Lung (tissue), 12 donors: ENCODE data around the gene GLOD4. TPM values are rescaled to one million over a fixed set of nuclear protein-coding genes. Genes with fewer than 3 reads are reported as not detected.
"Not testable (repeated sequence)": the region's sequence is repeated elsewhere in the genome, so short reads cannot be mapped to it uniquely, and the experiment has no call there.

Source experiments
- ATAC-seq: fragments of 200-7000 bp; cut with Tn5 transposase; one replicate; pipeline ENCODE4 v1.9.1; 2020; ENCODE audit warnings: moderate number of reproducible peaks; ENCODE audit not compliant: insufficient read depth, low FRiP score
- DNase-seq, 3 donors: peaks; one replicate each; pipeline ENCODE4 v3.0.0-alpha.2; 2013 to 2017
- H3K27ac ChIP-seq, 2 donors: one replicate each; pipeline ENCODE4 v1.5.1; 2013; ENCODE audit warnings: mild to moderate bottlenecking in 2 of 2, moderate library complexity in 2 of 2, control low read depth in 1 of 2, inconsistent platforms in 1 of 2, low read depth in 1 of 2, low read length in 1 of 2
- H3K27me3 ChIP-seq, 3 donors: one replicate each; pipeline ENCODE4 v1.5.1; 2013; ENCODE audit warnings: low read length in 2 of 3; ENCODE audit not compliant: control insufficient read depth in 3 of 3, insufficient read depth in 3 of 3
- H3K36me3 ChIP-seq, 4 donors: one replicate each; pipeline ENCODE4 v1.5.1; 2013; ENCODE audit warnings: low read length in 4 of 4, mild to moderate bottlenecking in 1 of 4, moderate library complexity in 1 of 4; ENCODE audit not compliant: control insufficient read depth in 4 of 4, insufficient read depth in 4 of 4
- H3K4me1 ChIP-seq, 5 donors: one replicate each; pipeline ENCODE4 v1.5.1; 2013; ENCODE audit warnings: low read length in 5 of 5, mild to moderate bottlenecking in 2 of 5, moderate library complexity in 1 of 5; ENCODE audit not compliant: control insufficient read depth in 5 of 5, insufficient read depth in 5 of 5
- H3K4me3 ChIP-seq: one replicate; pipeline ENCODE4 v1.5.1; 2013; ENCODE audit warnings: mild to moderate bottlenecking, control low read depth, moderate library complexity
- H3K9ac ChIP-seq, 2 donors: one replicate each; pipeline ENCODE4 v1.5.1; 2013; ENCODE audit warnings: low read length in 2 of 2, control low read depth in 1 of 2; ENCODE audit not compliant: insufficient read depth in 1 of 2
- H3K9me3 ChIP-seq, 4 donors: one replicate each; pipeline ENCODE4 v1.5.1; 2013; ENCODE audit warnings: low read length in 3 of 4, mild to moderate bottlenecking in 1 of 4, moderate library complexity in 1 of 4; ENCODE audit not compliant: control insufficient read depth in 4 of 4, insufficient read depth in 3 of 4
- CTCF ChIP-seq: IDR thresholded peaks from 2 replicates; pipeline ENCODE4 v1.5.1; 2012; ENCODE audit warnings: mild to moderate bottlenecking; ENCODE audit errors: control extremely low read depth, extremely low read depth
- WGBS, 2 donors: extraction: QIAGEN DNeasy Blood & Tissue Kit; methylation state at CpG; one replicate each; pipeline ENCODE4 v1.1.7; 2013; 5-methylcytosine and 5-hydroxymethylcytosine counted together
- polyA plus RNA-seq, 2 donors: library from polyadenylated mRNA; stranded (reverse); fragments of 200-250 nt; gene quantifications; one replicate each; pipeline ENCODE4 v1.2.1, GENCODE V29; 2013
- total RNA-seq, 2 donors: library from RNA; depleted of rRNA in 1 of 2; stranded (reverse); fragments of >200 nt in 1 of 2; gene quantifications; one replicate each; pipeline ENCODE4 v1.2.1, GENCODE V29; 2014 to 2021
- donor health status: control.
- donor health status: control.
- donor health status: Bipolar disorder and iron deficiency.
- donor health status: healthy.
- donor health status: DM: yes; HTN: yes; CAD: no.

Gene GLOD4
- total and polyA plus RNA-seq, 4 donors, result 31.9 to 60.3 (median 38.4) TPM

- whole genome bisulfite sequencing, 2 donors, result 87% methylated on average over 12 to 13 of the region's 13 CpGs
- no peak overlapping the region for H3K4me3 ChIP-seq
- no peak for TF ChIP-seq CTCF
- DNase-seq, result no peak
- H3K27me3 ChIP-seq, result no peaks in the 10 kb centered on the region
- H3K4me1 ChIP-seq, result no peaks in the 10 kb centered on the region
- ATAC-seq, result no peak
- H3K27ac ChIP-seq, result no peak overlapping the region
- no peak overlapping the region for H3K9ac ChIP-seq
- no peaks in the 10 kb centered on the region for H3K9me3 ChIP-seq
- peaks cover 0 to 25% (median 1%) of the 10 kb centered on the region in 4 donors for H3K36me3 ChIP-seq
Observed at GRCh38 chr17:806346-806745, 24.3 kb upstream of the GLOD4 start.

- not testable (repeated sequence) for H3K9ac ChIP-seq, H3K4me3 ChIP-seq, H3K27ac ChIP-seq, ATAC-seq, H3K4me1 ChIP-seq, H3K9me3 ChIP-seq, DNase-seq, H3K27me3 ChIP-seq
- 94 to 96% methylated on average over 21 to 23 of the region's 23 CpGs for WGBS, 2 donors
- peaks cover 0 to 25% (median 1%) of the 10 kb centered on the region in 4 donors for H3K36me3 ChIP-seq
Observed at GRCh38 chr17:805886-806285, 23.8 kb upstream of the GLOD4 start.

GRCh38 chr17:804541-805435, 22.7 kb upstream of the GLOD4 start:
- Histone ChIP-seq H3K4me1 (no peaks in the 10 kb centered on the region), H3K27me3 (no peaks in the 10 kb centered on the region), H3K9me3 (no peaks in the 10 kb centered on the region), H3K36me3 (peaks cover 0 to 27% (median 3%) of the 10 kb centered on the region in 4 donors), H3K9ac (no peak overlapping the region), H3K27ac (no peak overlapping the region), H3K4me3 (no peak overlapping the region)
- DNase-seq (no peak), ATAC-seq (no peak)
- WGBS, 2 donors, result 91 to 94% methylated on average over 41 of the region's 41 CpGs
- TF ChIP-seq CTCF, result no peak
